Measurements from ENCODE around the gene SLC13A2.

DNA sequence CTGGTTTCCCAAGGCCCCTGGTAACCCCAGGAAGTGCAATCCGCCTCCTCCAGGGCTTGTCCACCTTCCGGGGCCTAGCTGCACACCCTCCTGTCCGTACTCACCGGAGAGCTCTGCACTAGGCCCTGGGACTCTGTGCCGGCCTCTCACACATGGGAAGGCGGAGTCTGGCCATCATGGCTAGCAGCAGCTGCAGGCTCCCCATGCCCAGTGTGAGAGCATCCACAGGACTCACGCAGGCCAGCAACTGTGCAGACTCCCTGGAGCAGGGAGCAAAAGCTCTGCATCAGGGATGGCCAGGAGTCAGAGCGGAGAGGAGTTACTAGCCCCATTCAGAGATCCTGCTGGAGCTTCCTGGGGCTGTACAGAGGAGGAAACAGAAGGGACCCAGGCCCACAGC lies 52.9 kb downstream of the SLC13A2 start:
- TF ChIP-seq, protein P1, sequence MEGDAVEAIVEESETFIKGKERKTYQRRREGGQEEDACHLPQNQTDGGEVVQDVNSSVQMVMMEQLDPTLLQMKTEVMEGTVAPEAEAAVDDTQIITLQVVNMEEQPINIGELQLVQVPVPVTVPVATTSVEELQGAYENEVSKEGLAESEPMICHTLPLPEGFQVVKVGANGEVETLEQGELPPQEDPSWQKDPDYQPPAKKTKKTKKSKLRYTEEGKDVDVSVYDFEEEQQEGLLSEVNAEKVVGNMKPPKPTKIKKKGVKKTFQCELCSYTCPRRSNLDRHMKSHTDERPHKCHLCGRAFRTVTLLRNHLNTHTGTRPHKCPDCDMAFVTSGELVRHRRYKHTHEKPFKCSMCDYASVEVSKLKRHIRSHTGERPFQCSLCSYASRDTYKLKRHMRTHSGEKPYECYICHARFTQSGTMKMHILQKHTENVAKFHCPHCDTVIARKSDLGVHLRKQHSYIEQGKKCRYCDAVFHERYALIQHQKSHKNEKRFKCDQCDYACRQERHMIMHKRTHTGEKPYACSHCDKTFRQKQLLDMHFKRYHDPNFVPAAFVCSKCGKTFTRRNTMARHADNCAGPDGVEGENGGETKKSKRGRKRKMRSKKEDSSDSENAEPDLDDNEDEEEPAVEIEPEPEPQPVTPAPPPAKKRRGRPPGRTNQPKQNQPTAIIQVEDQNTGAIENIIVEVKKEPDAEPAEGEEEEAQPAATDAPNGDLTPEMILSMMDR (IDR thresholded peaks at IDR 0.05 in 4 of 5, conservative IDR thresholded peaks at IDR 0.05 in 1 of 5) = no peak
- TF ChIP-seq POLR2A (IDR thresholded peaks at IDR 0.05) = no peak

All from gastrocnemius medialis (tissue), 4 donors.